ENCODE measurements around the gene DOCK3. TPM values are rescaled to one million over a fixed set of nuclear protein-coding genes. Genes with fewer than 3 reads are reported as not detected.

DOCK3 gene
- total and polyA plus RNA-seq, 3 donors from 2014 or later = 8.4 to 11.7 (median 11.2) TPM

DNA sequence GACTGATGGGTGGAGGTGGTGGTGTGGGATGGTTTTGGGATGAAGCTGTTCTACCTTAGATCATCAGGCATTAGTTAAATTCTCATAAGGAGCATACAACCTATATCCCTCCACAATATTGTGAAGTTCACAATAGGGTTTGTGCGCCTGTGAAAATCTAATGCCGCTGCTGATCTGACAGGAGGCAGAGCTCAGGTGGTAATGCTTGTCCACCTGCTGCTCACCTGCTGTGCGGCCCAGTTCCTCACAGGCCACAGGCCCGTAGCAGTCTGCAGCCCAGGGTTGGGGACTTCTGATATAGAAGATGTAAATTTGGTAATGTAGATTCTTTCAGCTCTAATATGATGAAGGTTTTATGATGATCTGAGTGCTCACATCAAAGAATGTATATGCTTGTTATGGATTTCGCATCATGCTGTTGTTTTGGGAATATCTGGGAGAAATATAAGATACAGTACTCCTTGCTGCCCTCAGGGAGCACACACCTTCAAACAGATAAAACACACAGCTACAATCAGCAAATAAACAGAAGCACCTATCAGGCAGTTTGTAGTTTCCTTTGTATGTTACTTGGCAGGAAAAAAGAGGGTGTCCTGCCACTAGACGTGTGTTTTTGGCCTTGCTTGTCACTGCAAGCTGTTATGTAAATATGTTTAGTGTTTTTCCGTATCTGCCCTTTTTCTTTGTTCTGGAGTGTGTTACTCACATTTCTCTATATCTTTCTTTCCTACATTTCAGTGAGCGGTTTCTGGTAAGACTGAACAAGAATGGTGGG, 471.3 kb downstream of the DOCK3 start:
- H3K27me3 ChIP-seq = no peaks in the 10 kb centered on the region
- no peak overlapping the region for H3K27ac ChIP-seq
- no peaks in the 10 kb centered on the region for H3K36me3 ChIP-seq (ENCODE audit: low read depth, missing control alignments)
- DNase-seq = no peak
- H3K4me3 ChIP-seq = no peak overlapping the region
- 91 to 93% methylated on average over 8 of the region's 8 CpGs for WGBS, 2 donors
- no peak for TF ChIP-seq CTCF (IDR thresholded peaks at IDR 0.05)
- TF ChIP-seq POLR2A (IDR thresholded peaks at IDR 0.05) = no peak
- intact Hi-C loops (cut with DNase I; ENCODE audit: low total_unique reads) = no loop called here
- H3K9me3 ChIP-seq = no peaks in the 10 kb centered on the region
- no peaks in the 10 kb centered on the region for H3K4me1 ChIP-seq

DNA sequence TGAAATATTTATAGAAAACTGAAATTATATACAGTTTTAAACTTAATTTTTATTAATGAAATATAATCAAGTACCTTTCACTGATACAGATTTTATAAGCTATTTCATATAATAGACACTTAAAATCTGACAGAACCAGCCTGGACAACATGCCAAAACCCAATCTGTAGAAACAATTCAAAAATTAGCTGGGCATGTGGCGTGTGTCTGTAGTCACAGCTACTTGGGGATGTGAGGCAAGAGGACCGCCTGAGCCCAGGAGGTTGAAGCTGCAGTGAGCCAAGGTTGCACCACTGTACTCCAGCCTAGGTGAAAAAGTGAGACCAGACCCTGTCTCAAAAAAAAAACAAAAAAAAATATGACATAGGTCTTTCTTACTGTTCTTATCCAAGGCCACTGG, 472.1 kb downstream of the DOCK3 start:
- Histone ChIP-seq H3K4me3 (no peak overlapping the region), H3K36me3 (ENCODE audit: low read depth, missing control alignments) (no peaks in the 10 kb centered on the region), H3K27ac (no peak overlapping the region), H3K27me3 (no peaks in the 10 kb centered on the region), H3K9me3 (no peaks in the 10 kb centered on the region), H3K4me1 (no peaks in the 10 kb centered on the region)
- no peak for TF ChIP-seq POLR2A (IDR thresholded peaks at IDR 0.05)
- no peak for TF ChIP-seq CTCF (IDR thresholded peaks at IDR 0.05)
- WGBS, 2 donors = 82 to 89% methylated on average over 2 of the region's 2 CpGs
- intact Hi-C loops (cut with DNase I; ENCODE audit: low total_unique reads) = no loop called here
- no peak for DNase-seq

GRCh38 chr3:51156147-51156546, 481.4 kb downstream of the DOCK3 start:
- H3K9me3 ChIP-seq = no peaks in the 10 kb centered on the region
- no peaks in the 10 kb centered on the region for H3K36me3 ChIP-seq (ENCODE audit: low read depth, missing control alignments)
- H3K27ac ChIP-seq = no peak overlapping the region
- H3K27me3 ChIP-seq = no peaks in the 10 kb centered on the region
- WGBS, 2 donors = 83 to 86% methylated on average over 2 of the region's 2 CpGs
- intact Hi-C loops (cut with DNase I; ENCODE audit: low total_unique reads) = no loop called here
- no peak overlapping the region for H3K4me3 ChIP-seq
- TF ChIP-seq POLR2A (IDR thresholded peaks at IDR 0.05) = no peak
- TF ChIP-seq CTCF (IDR thresholded peaks at IDR 0.05) = no peak
- H3K4me1 ChIP-seq = no peaks in the 10 kb centered on the region
- no peak for DNase-seq

GRCh38 chr3:51163051-51163450, 488.3 kb downstream of the DOCK3 start:
- DNase-seq = no peak
- Histone ChIP-seq H3K27me3 (no peaks in the 10 kb centered on the region), H3K36me3 (ENCODE audit: low read depth, missing control alignments) (no peaks in the 10 kb centered on the region), H3K4me1 (no peaks in the 10 kb centered on the region), H3K27ac (no peak overlapping the region), H3K9me3 (no peaks in the 10 kb centered on the region), H3K4me3 (no peak overlapping the region)
- WGBS, 2 donors = 50 to 64% methylated on average over 1 of the region's 1 CpG
- no peak for TF ChIP-seq CTCF (IDR thresholded peaks at IDR 0.05)
- intact Hi-C loops (cut with DNase I; ENCODE audit: low total_unique reads) = no loop called here
